Choroid plexus epithelial cell (primary cell): Measurements from ENCODE around the gene MADD.

Source experiments
- DNase-seq: peaks from one replicate; pipeline ENCODE4 v3.0.0-alpha.2; 2010; ENCODE audit warnings: low read depth
- H3K4me3 ChIP-seq: 2 replicates; pipeline ENCODE4 v1.5.1; 2011; ENCODE audit warnings: low read depth, mild to moderate bottlenecking, control low read depth, low read length, moderate library complexity
- TF ChIP-seq, protein P1 (sequence below): conservative IDR thresholded peaks from 2 replicates; pipeline ENCODE4 v1.5.1; 2011; ENCODE audit warnings: low read depth, mild to moderate bottlenecking, control low read depth, inconsistent platforms, low read length, moderate library complexity

MADD gene

GRCh38 chr11:47249378-47249715 is 20.6 kb upstream of the MADD start:
- peak overlapping the region; percentile 97 for H3K4me3 ChIP-seq
- DNase-seq = no peak
- TF ChIP-seq, protein P1, sequence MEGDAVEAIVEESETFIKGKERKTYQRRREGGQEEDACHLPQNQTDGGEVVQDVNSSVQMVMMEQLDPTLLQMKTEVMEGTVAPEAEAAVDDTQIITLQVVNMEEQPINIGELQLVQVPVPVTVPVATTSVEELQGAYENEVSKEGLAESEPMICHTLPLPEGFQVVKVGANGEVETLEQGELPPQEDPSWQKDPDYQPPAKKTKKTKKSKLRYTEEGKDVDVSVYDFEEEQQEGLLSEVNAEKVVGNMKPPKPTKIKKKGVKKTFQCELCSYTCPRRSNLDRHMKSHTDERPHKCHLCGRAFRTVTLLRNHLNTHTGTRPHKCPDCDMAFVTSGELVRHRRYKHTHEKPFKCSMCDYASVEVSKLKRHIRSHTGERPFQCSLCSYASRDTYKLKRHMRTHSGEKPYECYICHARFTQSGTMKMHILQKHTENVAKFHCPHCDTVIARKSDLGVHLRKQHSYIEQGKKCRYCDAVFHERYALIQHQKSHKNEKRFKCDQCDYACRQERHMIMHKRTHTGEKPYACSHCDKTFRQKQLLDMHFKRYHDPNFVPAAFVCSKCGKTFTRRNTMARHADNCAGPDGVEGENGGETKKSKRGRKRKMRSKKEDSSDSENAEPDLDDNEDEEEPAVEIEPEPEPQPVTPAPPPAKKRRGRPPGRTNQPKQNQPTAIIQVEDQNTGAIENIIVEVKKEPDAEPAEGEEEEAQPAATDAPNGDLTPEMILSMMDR = no peak

- no peak for DNase-seq
- TF ChIP-seq, protein P1 = no peak
- H3K4me3 ChIP-seq = no peak overlapping the region
Observed at GRCh38 chr11:47251751-47252150, 18.2 kb upstream of the MADD start.

DNA sequence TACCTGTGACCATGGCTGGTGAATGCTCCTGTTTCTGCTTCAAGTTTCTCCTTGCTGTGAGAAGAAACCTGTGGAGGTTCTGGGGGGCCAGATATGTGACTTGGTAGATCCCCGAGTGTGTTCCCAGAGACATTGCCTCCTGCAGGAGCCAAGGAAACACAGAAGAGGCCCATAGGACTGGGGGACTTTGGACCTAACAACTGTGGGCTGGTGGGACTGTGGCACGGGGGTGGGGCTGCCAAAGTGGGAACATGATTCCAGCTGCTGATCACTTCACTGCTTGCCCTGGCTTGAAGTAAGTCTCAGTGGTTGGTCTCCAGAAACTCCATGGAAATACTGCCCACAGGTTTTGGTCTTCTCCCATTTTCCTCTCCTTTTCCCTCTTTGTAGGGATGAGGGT is 16.3 kb upstream of the MADD start:
- no peak for DNase-seq
- TF ChIP-seq, protein P1 = no peak
- H3K4me3 ChIP-seq = no peak overlapping the region

DNA sequence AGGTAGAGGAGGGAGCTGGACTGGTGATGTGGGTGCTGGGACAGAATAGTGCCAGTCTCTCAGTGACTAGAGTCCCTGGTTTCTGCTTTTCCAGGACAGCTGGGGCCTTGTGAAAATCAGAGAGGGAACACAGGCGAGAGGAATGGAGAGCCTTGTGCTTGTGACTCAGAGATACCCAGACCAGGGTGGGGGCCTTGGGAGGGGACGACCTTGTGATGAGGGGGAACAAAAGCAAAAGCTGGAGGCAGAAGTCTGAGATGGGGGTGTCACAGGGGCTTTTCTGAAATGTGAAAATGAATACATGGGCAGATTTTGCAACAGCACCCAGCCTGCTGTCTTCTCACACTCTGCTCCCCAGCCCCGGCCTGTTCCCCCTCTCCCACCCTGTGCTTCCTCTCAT is 15.5 kb upstream of the MADD start:
- TF ChIP-seq, protein P1 = no peak
- DNase-seq = peak; percentile 35

GRCh38 chr11:47256374-47256773 is 13.6 kb upstream of the MADD start:
- no peak overlapping the region for H3K4me3 ChIP-seq
- no peak for DNase-seq
- TF ChIP-seq, protein P1 = no peak

More for the DNA sequence above, 15.5 kb upstream of the MADD start:
- no peak overlapping the region for H3K4me3 ChIP-seq

- no peak for DNase-seq
- TF ChIP-seq, protein P1 = no peak
- H3K4me3 ChIP-seq = no peak overlapping the region
Observed at GRCh38 chr11:47257177-47257516, 12.8 kb upstream of the MADD start.

- peak; percentile 81 for DNase-seq
- TF ChIP-seq, protein P1 = peak; percentile 87
- peak within 1 kb of the TSS; percentile 43 for H3K4me3 ChIP-seq
Observed at GRCh38 chr11:47257517-47258316, 12.2 kb upstream of the MADD start, which contains the start of gene NR1H3. TSS of gene NR1H3 (plus strand) at chr11:47257996. CDS start at chr11:47259217, 1,221 bp downstream.
